ENCODE data around the gene HIP1. TPM values are rescaled to one million over a fixed set of nuclear protein-coding genes. Genes with fewer than 3 reads are reported as not detected.
"Not testable (repeated sequence)": the region's sequence is repeated elsewhere in the genome, so short reads cannot be mapped to it uniquely, and the experiment has no call there.

Gene HIP1
- total RNA-seq, 1 donor from 2014 or later, result 16.5 TPM

GRCh38 chr7:75609416-75609815 is 129.3 kb downstream of the HIP1 start:
- not testable (repeated sequence) for DNase-seq

- no peak for DNase-seq
Measured at GRCh38 chr7:75608451-75609122, 130.2 kb downstream of the HIP1 start.

DNA sequence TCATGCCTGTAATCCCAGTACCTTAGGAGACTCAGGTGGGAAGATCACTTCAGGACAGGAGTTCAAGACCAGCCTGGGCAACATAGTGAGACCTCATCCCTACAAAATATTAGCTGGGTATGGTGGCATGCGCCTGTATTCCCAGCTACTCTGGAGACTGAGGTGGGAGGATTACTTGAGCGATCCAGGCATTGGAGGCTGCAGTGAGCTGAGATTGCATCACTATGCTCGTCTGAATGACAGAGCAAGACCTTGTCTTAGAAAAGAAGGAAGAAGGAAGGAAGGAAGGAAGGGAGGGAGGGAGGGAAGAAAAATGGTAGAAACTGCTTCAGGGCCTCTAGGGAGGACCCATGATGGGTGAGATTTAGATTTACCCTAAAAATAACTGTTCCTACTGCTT is 134.3 kb downstream of the HIP1 start:
- DNase-seq, result no peak

DNA sequence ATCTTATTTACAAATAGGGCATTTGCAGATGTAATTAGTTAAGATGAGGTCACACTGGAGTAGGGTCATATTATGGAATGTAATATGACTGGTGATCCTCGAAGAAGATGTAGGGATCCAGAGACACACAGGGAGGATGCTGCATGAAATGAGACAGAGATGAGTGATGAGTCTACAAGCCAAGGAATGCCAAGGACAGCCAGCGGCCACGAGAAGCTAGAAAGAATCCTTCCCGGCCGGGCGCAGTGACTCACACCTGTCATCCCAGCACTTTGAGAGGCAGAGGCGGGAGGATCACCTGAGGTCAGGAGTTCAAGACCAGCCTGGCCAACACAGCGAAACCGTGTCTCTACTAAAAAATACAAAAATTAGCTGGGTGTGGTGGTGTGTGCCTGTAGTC is 135.9 kb downstream of the HIP1 start:
- DNase-seq, result not testable (repeated sequence)

DNA sequence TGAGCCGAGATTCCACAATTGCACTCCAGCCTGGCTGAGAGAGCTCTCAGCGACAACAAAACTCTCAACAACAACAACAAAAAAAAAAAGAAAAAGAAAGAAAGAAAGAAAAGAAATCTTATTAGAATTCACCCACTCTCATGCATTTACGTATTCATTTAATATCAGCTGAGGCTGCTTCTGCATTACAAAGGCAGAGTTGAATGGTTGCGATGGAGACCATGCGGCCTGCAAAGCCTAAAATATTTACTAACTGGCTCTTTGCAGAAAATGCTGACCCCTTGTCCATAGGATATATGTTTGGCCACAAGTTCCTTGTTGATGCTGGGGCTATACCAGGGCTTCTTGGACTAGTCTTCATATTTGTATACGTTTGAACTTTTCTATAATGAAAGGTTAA is 137.2 kb downstream of the HIP1 start:
- no peak for DNase-seq

DNA sequence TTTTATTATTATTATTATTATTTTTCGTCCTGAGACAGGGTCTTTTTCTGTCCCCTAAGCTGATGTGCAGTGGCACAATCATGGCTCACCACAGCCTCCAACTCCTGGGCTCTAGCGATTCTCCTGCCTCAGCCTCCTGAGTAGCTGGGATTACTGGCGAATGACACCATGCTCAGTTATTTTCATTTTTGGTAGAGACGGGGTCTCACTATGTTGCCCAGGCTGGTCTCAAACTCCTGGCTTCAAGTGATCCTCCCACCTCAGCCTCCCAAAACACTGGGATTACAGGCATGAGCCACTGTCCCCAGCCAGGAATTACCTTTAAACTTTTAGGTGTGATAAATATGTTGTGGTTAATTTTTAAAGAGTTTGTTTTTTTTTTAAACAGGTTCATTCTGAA is 138.0 kb downstream of the HIP1 start:
- DNase-seq, result not testable (repeated sequence)

DNA sequence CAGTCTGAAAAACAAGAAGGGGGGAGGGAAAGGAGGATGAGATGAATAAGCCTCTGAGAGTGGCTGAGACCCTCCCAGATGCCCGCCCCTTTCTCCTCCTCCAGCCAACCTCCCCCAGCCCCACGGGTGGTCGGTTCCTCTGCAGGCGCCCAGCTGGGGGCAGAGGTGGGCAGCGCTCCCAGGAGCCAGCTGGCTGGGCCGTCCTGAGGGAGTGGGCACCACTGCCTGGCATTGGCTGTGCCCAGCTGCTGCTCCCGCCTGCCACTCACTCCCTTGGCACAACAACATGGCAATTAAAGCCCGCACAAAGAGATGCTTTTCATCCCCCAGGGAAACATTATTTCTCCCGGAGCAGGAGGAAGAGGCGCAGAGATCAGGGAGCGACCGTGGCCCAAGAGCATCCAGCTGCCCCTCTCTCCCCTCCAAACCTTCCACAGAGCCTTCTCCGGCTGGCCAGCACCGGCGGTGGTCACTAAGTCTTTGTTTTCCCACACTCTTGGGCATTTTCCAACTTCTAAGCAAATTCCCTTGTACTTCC is 139.4 kb downstream of the HIP1 start:
- peak; percentile 93 for DNase-seq

DNA sequence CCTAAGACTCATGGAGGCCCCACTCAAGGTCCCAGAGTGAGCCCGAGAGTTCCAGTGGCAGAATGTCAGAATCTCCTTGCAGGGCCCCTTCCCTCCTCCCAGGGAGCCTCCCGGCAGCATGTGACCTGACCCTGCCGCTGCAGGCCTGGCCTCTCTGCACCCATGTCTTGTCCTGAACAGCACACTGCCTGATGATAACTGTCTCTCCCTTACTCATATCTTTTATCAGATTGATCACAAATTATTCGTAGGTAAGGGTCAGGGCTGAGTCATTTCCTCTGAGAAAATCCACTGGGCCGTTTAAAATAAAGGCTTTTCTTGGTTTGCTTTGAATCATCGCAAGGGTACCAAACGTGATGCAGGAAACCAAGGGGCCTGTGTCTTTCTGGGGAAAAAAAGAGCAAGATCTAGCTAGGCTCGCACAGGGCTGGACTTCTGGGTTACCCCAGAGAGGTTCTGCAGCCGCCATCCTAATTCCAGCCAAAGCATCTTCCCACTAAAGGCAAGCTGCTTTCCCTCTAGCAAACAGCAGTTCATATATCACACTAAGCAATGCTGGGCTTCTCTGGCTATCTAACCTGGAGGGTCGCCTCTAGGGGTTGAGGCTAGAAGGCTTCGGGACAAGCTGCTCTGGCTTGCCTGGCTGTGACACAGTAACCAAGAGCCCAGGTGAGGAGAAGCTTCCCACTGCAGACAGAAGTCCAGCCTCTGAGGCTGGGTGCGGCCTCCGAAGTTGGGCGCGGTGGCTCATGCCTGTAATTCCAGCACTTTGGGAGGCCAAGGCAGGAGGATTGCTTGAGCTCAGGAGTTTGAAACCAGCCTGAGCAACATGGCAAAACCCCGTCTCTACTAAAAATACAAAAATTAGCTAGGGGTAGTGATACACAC is 141.8 kb downstream of the HIP1 start:
- DNase-seq, result no peak

GRCh38 chr7:75595766-75596165 is 143.0 kb downstream of the HIP1 start:
- DNase-seq, result no peak

GRCh38 chr7:75593500-75594184 is 145.1 kb downstream of the HIP1 start:
- DNase-seq, result not testable (repeated sequence)

DNA sequence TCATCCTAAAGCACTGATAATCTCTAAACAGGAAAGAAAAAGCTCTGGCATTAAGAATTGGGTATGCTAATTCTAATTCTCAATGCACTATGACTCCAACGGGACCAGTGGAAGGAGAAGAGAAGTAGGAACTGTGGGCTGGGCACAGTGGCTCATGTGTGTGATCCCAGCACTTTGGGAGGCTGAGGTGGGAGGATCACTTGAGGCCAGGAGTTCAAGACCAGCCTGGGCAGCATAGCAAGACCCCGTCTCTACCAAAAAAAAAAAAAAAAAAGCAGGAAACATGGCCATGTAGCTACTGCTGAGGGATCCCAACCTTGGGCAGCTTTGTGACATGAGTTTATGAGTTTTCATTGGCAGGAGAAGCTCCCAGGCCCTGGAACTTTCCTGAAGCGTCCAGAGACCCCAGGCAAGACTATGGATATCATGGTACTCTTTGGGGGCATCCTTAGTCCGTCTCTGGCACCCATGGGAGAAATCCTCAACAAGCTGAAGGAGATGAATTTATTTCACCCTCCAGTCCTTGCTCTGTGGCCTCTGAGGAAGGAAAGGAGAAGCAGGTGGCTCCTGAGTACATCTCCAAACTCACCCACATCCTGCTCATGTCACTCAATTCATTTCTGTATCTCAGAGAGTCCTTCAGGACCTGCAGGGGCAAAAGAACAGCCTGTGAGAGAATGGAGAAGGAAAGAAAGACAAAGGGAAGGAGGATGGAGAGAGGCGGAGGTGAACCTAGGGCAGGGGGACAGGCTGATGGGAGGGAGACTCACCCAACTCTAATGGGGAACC is 147.1 kb downstream of the HIP1 start:
- no peak for DNase-seq

GRCh38 chr7:75590373-75591005 is 148.3 kb downstream of the HIP1 start:
- no peak for DNase-seq

DNA sequence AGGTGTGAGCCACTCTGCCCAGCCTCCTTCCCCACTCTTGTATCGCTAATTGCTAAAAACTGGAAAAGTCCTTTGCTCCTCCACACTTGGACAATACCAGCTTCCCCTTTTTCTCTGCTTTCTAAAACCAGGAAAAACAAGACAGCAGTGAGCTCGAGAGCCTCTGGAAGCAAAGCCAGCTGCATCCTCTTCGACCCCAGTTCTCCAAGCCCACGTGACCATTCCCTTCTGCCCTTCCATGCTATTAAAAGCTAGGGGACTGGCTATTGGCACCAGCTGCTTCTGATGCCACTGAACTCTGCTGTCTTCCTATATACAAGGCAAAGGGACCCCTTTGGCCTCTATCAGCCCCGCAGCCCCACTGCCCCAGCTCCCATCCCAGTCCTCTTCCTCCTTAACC is 154.4 kb downstream of the HIP1 start:
- no peak for DNase-seq

DNA sequence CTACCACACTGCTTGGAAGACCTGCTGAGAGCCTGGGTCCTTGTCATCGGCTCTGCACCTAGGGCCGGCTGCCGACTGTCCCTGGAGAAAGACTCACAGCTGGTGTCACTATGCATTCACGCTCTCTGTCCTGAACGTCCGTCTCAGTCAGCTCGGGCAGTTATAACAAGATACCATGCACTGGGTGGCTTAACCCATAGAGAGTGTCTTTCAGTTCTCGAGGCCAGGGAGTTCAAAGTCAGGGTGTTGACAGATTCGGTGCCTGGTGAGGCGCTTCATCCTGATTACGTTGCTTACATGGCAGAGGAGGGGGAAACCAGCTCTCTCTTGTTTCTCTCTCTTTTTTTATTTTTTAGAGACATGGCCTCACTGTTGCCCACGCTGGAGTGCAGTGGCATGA is 155.5 kb downstream of the HIP1 start:
- DNase-seq, result no peak

DNA sequence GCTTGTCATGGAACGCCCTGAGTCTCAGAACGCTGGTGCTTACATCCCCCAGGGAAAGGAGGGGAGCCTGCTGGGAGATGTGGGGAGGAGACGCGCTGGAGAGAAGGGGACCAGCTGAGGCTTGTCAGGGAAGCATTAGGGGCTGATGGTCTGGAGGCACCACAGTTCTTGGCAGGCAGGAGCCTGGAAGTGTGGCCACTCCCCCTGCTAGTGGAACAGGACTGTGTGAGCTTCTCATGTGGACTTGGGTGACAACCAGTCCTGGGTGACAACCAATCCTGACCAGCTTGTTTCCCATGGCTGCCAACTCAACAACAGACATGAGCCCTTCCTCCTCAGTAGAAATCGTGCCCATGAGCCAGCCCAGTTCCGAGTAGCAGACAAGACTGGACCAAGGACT is 158.8 kb downstream of the HIP1 start:
- no peak for DNase-seq

GRCh38 chr7:75578081-75578480 is 160.7 kb downstream of the HIP1 start:
- no peak for DNase-seq

DNA sequence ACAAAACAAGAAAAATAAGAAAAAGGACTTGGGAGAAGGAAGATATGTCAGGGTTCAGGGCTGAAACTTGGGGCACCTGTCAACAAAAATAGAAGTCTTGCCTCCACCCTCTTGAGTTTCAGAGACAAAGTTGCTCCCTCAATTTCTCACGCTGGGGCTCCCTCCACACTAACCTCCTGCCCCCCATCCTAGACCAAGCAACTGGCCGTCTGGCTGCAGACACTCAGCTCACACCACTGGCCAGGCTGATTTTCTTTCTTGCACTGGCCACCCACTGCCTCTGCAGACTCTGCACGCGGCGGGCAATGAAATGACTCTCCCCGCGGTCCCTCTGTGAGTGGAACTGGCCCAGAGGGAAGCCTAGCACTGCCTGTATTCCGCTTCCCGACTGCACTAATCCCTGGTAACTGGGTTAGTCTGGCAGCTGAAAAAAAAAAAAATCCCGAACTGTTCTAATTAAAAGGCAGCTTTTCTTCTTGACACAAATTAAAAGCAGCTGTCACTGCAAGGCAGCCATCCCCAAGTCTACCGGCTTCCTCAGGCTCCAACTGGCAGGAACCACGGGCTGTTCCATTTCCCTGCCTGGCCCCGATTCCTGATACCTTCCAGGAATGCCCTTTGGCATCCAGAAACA is 163.1 kb downstream of the HIP1 start:
- DNase-seq, result no peak

DNA sequence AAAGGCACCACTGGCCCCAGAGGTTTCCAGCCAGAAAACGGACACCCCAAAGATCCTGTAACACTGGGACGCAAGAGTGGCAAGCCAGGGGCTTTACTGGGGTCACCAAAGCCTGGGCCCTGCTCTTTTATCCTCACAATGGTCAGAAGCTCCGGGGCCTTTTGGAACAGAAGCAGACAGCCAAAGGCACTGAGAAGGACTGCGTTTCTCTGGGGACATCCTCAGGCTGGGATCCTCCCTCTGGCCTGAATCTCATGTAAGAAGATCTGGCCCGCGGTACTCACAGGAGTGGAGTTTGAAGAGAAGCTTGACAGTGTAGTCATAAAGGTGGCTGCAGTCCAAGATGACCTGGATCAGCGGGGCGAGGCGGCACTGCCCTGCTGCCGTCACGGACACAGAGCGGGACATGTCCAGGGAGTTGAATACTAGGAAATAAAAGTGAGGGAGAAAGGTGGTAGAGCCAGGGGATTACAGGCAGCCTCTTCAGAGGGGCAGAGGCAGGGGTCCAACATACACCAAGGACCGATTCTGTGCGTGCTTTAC is 165.2 kb downstream of the HIP1 start:
- DNase-seq, result no peak

GRCh38 chr7:75572814-75573213 is 165.9 kb downstream of the HIP1 start:
- no peak for DNase-seq

DNA sequence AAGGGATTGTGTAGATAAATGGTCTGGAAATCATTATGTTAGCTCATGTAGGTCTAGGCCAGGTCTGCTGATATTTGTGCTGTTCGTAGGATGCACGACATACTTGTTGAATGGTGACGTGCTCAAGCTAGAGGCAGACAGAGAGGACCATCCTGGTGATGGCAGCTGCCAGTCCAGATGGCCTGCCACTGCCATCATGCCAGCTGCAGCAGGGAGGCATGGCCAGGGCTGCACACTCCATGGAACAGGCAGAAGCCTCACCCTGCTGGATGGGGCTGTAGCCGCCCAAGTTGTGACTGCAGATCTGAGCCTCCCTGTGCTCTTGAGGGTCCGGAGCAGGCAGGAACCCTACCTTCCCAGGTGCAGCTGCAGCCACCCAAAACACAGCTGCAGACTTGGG is 166.3 kb downstream of the HIP1 start:
- no peak for DNase-seq

DNA sequence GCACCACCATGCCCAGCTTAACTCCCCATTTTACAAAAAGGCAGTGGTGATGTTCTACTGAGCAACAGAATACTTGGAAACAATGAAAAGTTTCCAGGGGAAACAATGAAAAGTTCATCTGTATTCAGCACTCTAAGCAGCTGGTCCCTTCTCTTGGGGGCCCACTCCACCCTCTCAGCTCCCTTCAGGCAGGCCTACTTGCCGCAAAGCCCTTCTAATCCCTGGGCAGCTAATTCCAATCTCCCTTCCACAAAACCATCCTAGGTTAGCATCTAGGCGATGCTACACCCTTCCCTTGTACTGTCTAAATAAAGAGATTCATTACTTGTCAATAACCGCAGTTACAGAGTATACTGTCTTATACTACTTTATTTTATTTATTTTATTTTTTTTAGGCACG is 167.5 kb downstream of the HIP1 start:
- no peak for DNase-seq

All from occipital lobe (tissue), 2 donors.